ENCODE data around the gene DAPK3. TPM values are rescaled to one million over a fixed set of nuclear protein-coding genes. Genes with fewer than 3 reads are reported as not detected.

DAPK3 gene
- total RNA-seq, 1 experiment from 2014 or later: 66.6 TPM

DNA sequence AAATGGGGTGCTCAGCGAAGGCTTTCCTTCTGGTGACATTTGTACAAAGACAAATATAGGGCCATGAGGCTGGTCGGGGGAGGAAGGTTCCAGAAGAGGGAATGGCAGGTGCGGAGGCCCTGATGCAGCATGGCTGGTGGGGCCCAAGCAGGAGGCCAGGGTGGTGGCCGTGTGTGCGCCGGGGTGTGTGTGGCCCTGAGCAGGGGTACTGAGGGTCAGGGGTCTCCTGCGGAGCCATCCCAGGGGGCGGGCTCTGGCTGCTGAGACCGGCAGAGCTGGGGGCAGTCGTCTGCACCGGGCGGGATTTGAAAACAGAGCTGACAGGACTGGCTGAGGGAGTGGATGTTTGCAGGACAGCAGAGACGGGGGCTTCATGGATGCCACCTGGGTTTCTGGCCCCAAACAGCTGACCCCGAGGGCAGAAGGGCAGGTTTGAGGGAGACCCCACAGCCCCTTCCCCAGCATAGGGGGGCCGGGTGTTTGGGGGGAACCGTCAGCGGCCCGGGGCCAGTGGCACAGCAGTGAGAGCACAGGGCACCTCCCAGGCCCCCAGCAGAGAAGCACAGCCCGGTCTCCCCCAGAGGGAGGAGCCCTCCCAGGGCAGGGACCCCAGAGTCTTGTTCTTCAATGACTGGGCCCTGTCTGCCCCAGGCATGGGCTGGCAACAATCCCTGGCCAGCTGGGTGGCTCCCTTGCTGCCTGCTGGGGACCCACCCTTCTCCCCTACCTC lies 48.0 kb upstream of the DAPK3 start:
- no peaks in the 10 kb centered on the region for H3K4me1 ChIP-seq (ENCODE audit: control insufficient read depth, insufficient read depth, low read length)
- DNase-seq (ENCODE audit: low read depth, low spot score) (no peak), ATAC-seq (no peak)
- no peaks in the 10 kb centered on the region for H3K36me3 ChIP-seq (ENCODE audit: control insufficient read depth, insufficient read depth, low read length)
- H3K27ac ChIP-seq (ENCODE audit: low read length): no peak overlapping the region
- in situ Hi-C loops (cut with HindIII; ENCODE audit: low pct_unique_long_range_greater_than_20kb, low sequenced_read_pairs) (no loop called here), intact Hi-C loops (cut with micrococcal nuclease; ENCODE audit: unreplicated experiment) (no loop called here)
- no peaks in the 10 kb centered on the region for H3K9me3 ChIP-seq (ENCODE audit: control insufficient read depth, insufficient read depth, low read depth, low read length)
- no TSS peak for BruUV-seq (replicated peaks)
- POLR2A ChIA-PET: no interaction called here
- CTCF ChIA-PET: no interaction called here
- H3K4me3 ChIP-seq (ENCODE audit: low read depth in 2 of 2, low read length in 2 of 2): no peak overlapping the region
- H3K27me3 ChIP-seq (ENCODE audit: control insufficient read depth, insufficient read depth, low read length): no peaks in the 10 kb centered on the region
- TF ChIP-seq CTCF (IDR thresholded peaks at IDR 0.05): no peak
- no peak for TF ChIP-seq SIN3A (IDR thresholded peaks at IDR 0.05; ENCODE audit: borderline replicate concordance, insufficient read depth, low read depth, low read length)
- no peak for TF ChIP-seq POLR2AphosphoS5 (IDR thresholded peaks at IDR 0.05; ENCODE audit: low read depth, low read length)
- no peak for TF ChIP-seq TCF7L2 (IDR thresholded peaks at IDR 0.05; ENCODE audit: low read depth, low read length)
- no peak for TF ChIP-seq REST (IDR thresholded peaks at IDR 0.05; ENCODE audit: insufficient read depth in 1 of 2, low read depth in 2 of 2, low read length in 1 of 2)

DNA sequence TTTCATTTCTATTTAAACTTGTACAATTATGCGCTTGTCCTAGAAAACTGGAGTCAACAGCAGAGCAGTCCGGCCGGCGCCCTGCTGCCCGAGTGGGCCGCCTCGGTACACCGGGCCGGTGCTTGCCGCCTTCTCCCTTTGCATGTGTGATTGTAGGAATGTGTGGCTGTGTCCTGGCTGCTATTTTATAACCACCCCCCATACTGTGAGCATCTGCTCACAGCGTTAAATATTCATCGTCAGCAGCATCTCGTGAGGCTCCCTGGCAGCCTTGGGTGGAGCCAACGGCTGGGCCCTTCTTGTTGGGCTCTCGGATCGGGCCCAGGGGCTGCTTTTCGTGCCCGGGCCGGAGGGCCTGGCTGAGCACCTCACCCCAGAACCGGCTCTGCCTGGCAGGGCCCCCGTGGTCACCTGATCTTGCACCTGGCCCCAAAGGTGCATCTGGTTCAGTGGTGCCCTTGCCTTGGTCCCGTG lies 47.3 kb upstream of the DAPK3 start:
- ChIA-PET POLR2A (no interaction called here), CTCF (no interaction called here)
- ATAC-seq (no peak), DNase-seq (ENCODE audit: low read depth, low spot score) (no peak)
- Histone ChIP-seq H3K9me3 (ENCODE audit: control insufficient read depth, insufficient read depth, low read depth, low read length) (no peaks in the 10 kb centered on the region), H3K4me3 (ENCODE audit: low read depth in 2 of 2, low read length in 2 of 2) (no peak overlapping the region), H3K27ac (ENCODE audit: low read length) (no peak overlapping the region), H3K4me1 (ENCODE audit: control insufficient read depth, insufficient read depth, low read length) (no peaks in the 10 kb centered on the region), H3K36me3 (ENCODE audit: control insufficient read depth, insufficient read depth, low read length) (no peaks in the 10 kb centered on the region), H3K27me3 (ENCODE audit: control insufficient read depth, insufficient read depth, low read length) (no peaks in the 10 kb centered on the region)
- intact Hi-C loops (cut with micrococcal nuclease; ENCODE audit: unreplicated experiment) (no loop called here), in situ Hi-C loops (cut with HindIII; ENCODE audit: low pct_unique_long_range_greater_than_20kb, low sequenced_read_pairs) (no loop called here)
- TF ChIP-seq CTCF (IDR thresholded peaks at IDR 0.05) (no peak), REST (IDR thresholded peaks at IDR 0.05; ENCODE audit: insufficient read depth in 1 of 2, low read depth in 2 of 2, low read length in 1 of 2) (no peak), POLR2AphosphoS5 (IDR thresholded peaks at IDR 0.05; ENCODE audit: low read depth, low read length) (no peak), TCF7L2 (IDR thresholded peaks at IDR 0.05; ENCODE audit: low read depth, low read length) (no peak), SIN3A (IDR thresholded peaks at IDR 0.05; ENCODE audit: borderline replicate concordance, insufficient read depth, low read depth, low read length) (no peak)
- no TSS peak for BruUV-seq (replicated peaks)
